Nephron (organoid): ENCODE measurements around the gene EIF4E1B.

ENCODE experiments used
- H3K27ac Mint-ChIP-seq, 3 experiments: 2 replicates each; pipeline ENCODE4 v1.8.0; 2020; ENCODE audit warnings: mixed read lengths in 3 of 3, mild to moderate bottlenecking in 2 of 3, moderate library complexity in 1 of 3
- H3K27me3 Mint-ChIP-seq: 2 replicates; pipeline ENCODE4 v1.8.0; 2021; ENCODE audit warnings: low read depth, mild to moderate bottlenecking, moderate library complexity, mixed read lengths
- H3K36me3 Mint-ChIP-seq: 2 replicates; pipeline ENCODE4 v1.8.0; 2020; ENCODE audit warnings: low read depth, mixed read lengths
- H3K4me1 Mint-ChIP-seq: 2 replicates; pipeline ENCODE4 v1.8.0; 2020; ENCODE audit warnings: mixed read lengths
- H3K4me3 Mint-ChIP-seq, 3 experiments: 2 replicates each; pipeline ENCODE4 v1.8.0; 2020; ENCODE audit warnings: mild to moderate bottlenecking in 3 of 3, mixed read lengths in 3 of 3, moderate library complexity in 2 of 3
- H3K9me3 Mint-ChIP-seq: 2 replicates; pipeline ENCODE4 v1.8.0; 2020; ENCODE audit warnings: mixed read lengths
- CTCF ChIP-seq, 3 experiments: fragments of 200-600 bp; sonication (generic); IDR thresholded peaks; one replicate each; pipeline ENCODE4 v1.5.0; 2021; ENCODE audit warnings: antibody characterized with exemption in 3 of 3; ENCODE audit not compliant: unreplicated experiment in 3 of 3

The EIF4E1B gene

GRCh38 chr5:176625512-176625911, 5.0 kb upstream of the EIF4E1B start:
- no peak overlapping the region for H3K27ac Mint-ChIP-seq
- TF ChIP-seq CTCF (IDR thresholded peaks at IDR 0.05; ENCODE audit: unreplicated experiment in 3 of 3), result no peak
- no peaks in the 10 kb centered on the region for H3K9me3 Mint-ChIP-seq
- H3K36me3 Mint-ChIP-seq, result no peaks in the 10 kb centered on the region
- no peaks in the 10 kb centered on the region for H3K4me1 Mint-ChIP-seq
- H3K4me3 Mint-ChIP-seq, result no peak overlapping the region
- peaks cover 96% of the 10 kb centered on the region for H3K27me3 Mint-ChIP-seq

- TF ChIP-seq CTCF (IDR thresholded peaks at IDR 0.05; ENCODE audit: unreplicated experiment in 3 of 3), result no peak
- Mint-ChIP-seq H3K9me3 (no peaks in the 10 kb centered on the region), H3K4me1 (no peaks in the 10 kb centered on the region), H3K27me3 (peaks cover 96% of the 10 kb centered on the region), H3K36me3 (no peaks in the 10 kb centered on the region), H3K27ac (no peak overlapping the region), H3K4me3 (no peak overlapping the region)
Measured at GRCh38 chr5:176625966-176626875, 4.3 kb upstream of the EIF4E1B start.

- Mint-ChIP-seq H3K36me3 (no peaks in the 10 kb centered on the region), H3K9me3 (no peaks in the 10 kb centered on the region), H3K27ac (no peak overlapping the region), H3K4me1 (no peaks in the 10 kb centered on the region), H3K27me3 (peaks cover 96% of the 10 kb centered on the region), H3K4me3 (no peak overlapping the region)
- TF ChIP-seq CTCF (IDR thresholded peaks at IDR 0.05; ENCODE audit: unreplicated experiment in 3 of 3), result no peak
Measured at GRCh38 chr5:176626876-176627236, 3.6 kb upstream of the EIF4E1B start.

- H3K4me1 Mint-ChIP-seq, result no peaks in the 10 kb centered on the region
- H3K27me3 Mint-ChIP-seq, result peaks cover 96% of the 10 kb centered on the region
- no peak for TF ChIP-seq CTCF (IDR thresholded peaks at IDR 0.05; ENCODE audit: unreplicated experiment in 3 of 3)
- no peak overlapping the region for H3K27ac Mint-ChIP-seq
- H3K4me3 Mint-ChIP-seq, result peak overlapping the region in 2 of 3 experiments; percentile 8 to 52
- no peaks in the 10 kb centered on the region for H3K9me3 Mint-ChIP-seq
- H3K36me3 Mint-ChIP-seq, result no peaks in the 10 kb centered on the region
Measured at GRCh38 chr5:176627582-176627981, 2.9 kb upstream of the EIF4E1B start.

- Mint-ChIP-seq H3K36me3 (no peaks in the 10 kb centered on the region), H3K4me3 (peak overlapping the region; percentile 26 to 40 (median 33)), H3K4me1 (no peaks in the 10 kb centered on the region), H3K27ac (no peak overlapping the region), H3K9me3 (no peaks in the 10 kb centered on the region), H3K27me3 (peaks cover 96% of the 10 kb centered on the region)
- no peak for TF ChIP-seq CTCF (IDR thresholded peaks at IDR 0.05; ENCODE audit: unreplicated experiment in 3 of 3)
Measured at GRCh38 chr5:176628406-176629228, 1.9 kb upstream of the EIF4E1B start.
